Nephron progenitor cell (in vitro differentiated cells): ENCODE data around the gene BIN2.
"Not testable (repeated sequence)": the region's sequence is repeated elsewhere in the genome, so short reads cannot be mapped to it uniquely, and the experiment has no call there.

ENCODE experiments used
- DNase-seq: peaks from one replicate; pipeline ENCODE4 v3.0.0; 2021
- H3K27ac Mint-ChIP-seq: 2 replicates; pipeline ENCODE4 v1.8.0; 2021; ENCODE audit warnings: mild to moderate bottlenecking, moderate library complexity, mixed read lengths
- H3K27me3 Mint-ChIP-seq: 2 replicates; pipeline ENCODE4 v1.8.0; 2021; ENCODE audit warnings: mild to moderate bottlenecking, low read depth, mixed read lengths; ENCODE audit not compliant: poor library complexity
- H3K36me3 Mint-ChIP-seq: 2 replicates; pipeline ENCODE4 v1.8.0; 2021; ENCODE audit warnings: low read depth, mixed read lengths
- H3K4me1 Mint-ChIP-seq: 2 replicates; pipeline ENCODE4 v1.8.0; 2021; ENCODE audit warnings: mixed read lengths
- H3K4me3 Mint-ChIP-seq: 2 replicates; pipeline ENCODE4 v1.8.0; 2021; ENCODE audit warnings: mild to moderate bottlenecking, moderate library complexity, mixed read lengths
- H3K9me3 Mint-ChIP-seq: 2 replicates; pipeline ENCODE4 v1.8.0; 2021; ENCODE audit warnings: mild to moderate bottlenecking, moderate library complexity, mixed read lengths
- CTCF ChIP-seq: fragments of 200-600 bp; sonication (generic); IDR thresholded peaks from 2 replicates; pipeline ENCODE4 v1.5.0; 2021; ENCODE audit warnings: antibody characterized with exemption

Gene BIN2

GRCh38 chr12:51343201-51343600 lies 19.2 kb upstream of the BIN2 start:
- Mint-ChIP-seq H3K4me3 (no peak overlapping the region), H3K27ac (no peak overlapping the region)
- no peak for TF ChIP-seq CTCF

GRCh38 chr12:51342416-51342815 lies 18.4 kb upstream of the BIN2 start:
- H3K4me1 Mint-ChIP-seq = peaks cover 30% of the 10 kb centered on the region
- TF ChIP-seq CTCF = no peak
- H3K27ac Mint-ChIP-seq = no peak overlapping the region
- no peak for DNase-seq
- no peak overlapping the region for H3K4me3 Mint-ChIP-seq
- no peaks in the 10 kb centered on the region for H3K9me3 Mint-ChIP-seq
- H3K36me3 Mint-ChIP-seq = no peaks in the 10 kb centered on the region
- peaks cover 17% of the 10 kb centered on the region for H3K27me3 Mint-ChIP-seq

More at GRCh38 chr12:51343201-51343600, 19.2 kb upstream of the BIN2 start:
- Mint-ChIP-seq H3K4me1 (peaks cover 30% of the 10 kb centered on the region), H3K9me3 (no peaks in the 10 kb centered on the region), H3K36me3 (no peaks in the 10 kb centered on the region), H3K27me3 (peaks cover 15% of the 10 kb centered on the region)
- no peak for DNase-seq

- H3K4me3 Mint-ChIP-seq = no peak overlapping the region
- no peaks in the 10 kb centered on the region for H3K36me3 Mint-ChIP-seq
- H3K27ac Mint-ChIP-seq = no peak overlapping the region
These were observed 17.5 kb upstream of the BIN2 start for GRCh38 chr12:51341251-51342007.

GRCh38 chr12:51339750-51340149 lies 15.8 kb upstream of the BIN2 start:
- peaks cover 15% of the 10 kb centered on the region for H3K27me3 Mint-ChIP-seq
- H3K4me3 Mint-ChIP-seq = no peak overlapping the region
- peaks cover 22% of the 10 kb centered on the region for H3K4me1 Mint-ChIP-seq

More at GRCh38 chr12:51341251-51342007, 17.5 kb upstream of the BIN2 start:
- peak; percentile 71 for DNase-seq
- peaks cover 27% of the 10 kb centered on the region for H3K4me1 Mint-ChIP-seq
- peaks cover 11% of the 10 kb centered on the region for H3K27me3 Mint-ChIP-seq
- peak; percentile 96 for TF ChIP-seq CTCF
- H3K9me3 Mint-ChIP-seq = no peaks in the 10 kb centered on the region

GRCh38 chr12:51337336-51337735 lies 13.4 kb upstream of the BIN2 start:
- not testable (repeated sequence) for H3K36me3 Mint-ChIP-seq, H3K27ac Mint-ChIP-seq, H3K4me3 Mint-ChIP-seq, H3K9me3 Mint-ChIP-seq, DNase-seq
- peaks cover 21% of the 10 kb centered on the region for H3K27me3 Mint-ChIP-seq
- peaks cover 17% of the 10 kb centered on the region for H3K4me1 Mint-ChIP-seq

More at GRCh38 chr12:51339750-51340149, 15.8 kb upstream of the BIN2 start:
- Mint-ChIP-seq H3K9me3 (no peaks in the 10 kb centered on the region), H3K27ac (no peak overlapping the region), H3K36me3 (no peaks in the 10 kb centered on the region)
- TF ChIP-seq CTCF = no peak
- no peak for DNase-seq

- no peak for DNase-seq
These were observed 12.0 kb upstream of the BIN2 start for GRCh38 chr12:51335931-51336330.

More at GRCh38 chr12:51335931-51336330, 12.0 kb upstream of the BIN2 start:
- Mint-ChIP-seq H3K9me3 (no peaks in the 10 kb centered on the region), H3K4me1 (peaks cover 6% of the 10 kb centered on the region), H3K27me3 (peaks cover 21% of the 10 kb centered on the region), H3K4me3 (no peak overlapping the region), H3K27ac (no peak overlapping the region), H3K36me3 (no peaks in the 10 kb centered on the region)
- TF ChIP-seq CTCF = no peak
